K562 (cell line): ENCODE measurements around the gene CLTRN. TPM values are rescaled to one million over a fixed set of nuclear protein-coding genes. Genes with fewer than 3 reads are reported as not detected.
A peak's percentile ranks its signal among the peaks of the same experiment; 100 is the strongest.

Experiments
- BACH1 ChIP-seq: fragments of 200-800 bp; sonication (Bioruptor generic); IDR thresholded peaks from 2 replicates; pipeline ENCODE4 v1.6.1; 2016; ENCODE audit warnings: missing genetic modification characterization, missing compliant biosample characterization
- CCNT2 ChIP-seq: IDR thresholded peaks from 2 replicates; pipeline ENCODE4 v1.6.1; 2011; ENCODE audit warnings: borderline replicate concordance, low read depth, mild to moderate bottlenecking, moderate library complexity, mixed read lengths, low read length; ENCODE audit not compliant: insufficient read length; ENCODE audit errors: extremely low read depth
- FOXA1 ChIP-seq: fragments of 450-650 bp; IDR thresholded peaks from 2 replicates; pipeline ENCODE4 v1.6.1; 2016; ENCODE audit warnings: mild to moderate bottlenecking, borderline replicate concordance
- HDAC3 ChIP-seq: fragments of 450-650 bp; IDR thresholded peaks from 2 replicates; pipeline ENCODE4 v1.6.1; 2018; ENCODE audit warnings: borderline replicate concordance, mild to moderate bottlenecking, moderate library complexity; ENCODE audit not compliant: partially characterized antibody
- KAT8 ChIP-seq: fragments of 450-650 bp; IDR thresholded peaks from 2 replicates; pipeline ENCODE4 v1.6.1; 2016; ENCODE audit warnings: low read depth, mild to moderate bottlenecking
- KLF16 ChIP-seq: IDR thresholded peaks from 2 replicates; pipeline ENCODE4 v1.6.1; 2016; ENCODE audit warnings: antibody characterized with exemption
- NR1H2 ChIP-seq: sonication (generic); formaldehyde crosslinking; IDR thresholded peaks from 2 replicates; pipeline ENCODE4 v1.4.0; 2020; ENCODE audit warnings: mild to moderate bottlenecking, missing genetic modification reagents
- SAFB2 ChIP-seq: fragments of 200-400 bp; formaldehyde crosslinking; IDR thresholded peaks from 2 replicates; pipeline ENCODE4 v1.6.1; 2018; ENCODE audit warnings: borderline replicate concordance, low read length, low read depth, moderate library complexity; ENCODE audit not compliant: severe bottlenecking
- TBP ChIP-seq: optimal IDR thresholded peaks from 2 replicates; pipeline ENCODE3; 2011; ENCODE audit warnings: low read depth, low read length, improper control_type of control experiment
- TOE1 ChIP-seq, 2 experiments: fragments of 450-650 bp in 1 of 2; sonication (generic) in 1 of 2; formaldehyde crosslinking in 1 of 2; IDR thresholded peaks; 2 replicates each; pipeline versions ENCODE4 v1.7.1 to v1.8.0; 2016 to 2022; ENCODE audit warnings: borderline replicate concordance in 2 of 2, mild to moderate bottlenecking in 2 of 2, antibody characterized with exemption in 1 of 2, inconsistent platforms in 1 of 2, low read depth in 1 of 2, missing genetic modification reagents in 1 of 2, moderate library complexity in 1 of 2
- ZNF407 ChIP-seq: fragments of 450-650 bp; IDR thresholded peaks from 2 replicates; pipeline ENCODE4 v1.6.1; 2016; ENCODE audit warnings: low read depth
- polyA plus RNA-seq, 8 experiments: library from polyadenylated mRNA; depleted of rRNA in 4 of 8; stranded (reverse) in 5 of 8; unstranded in 3 of 8; fragments of >200 nt; fragmentation: Nextera tagmentation in 2 of 8; fragmentation: Illumina TruSeq in 1 of 8; extraction: Ambion mirVana in 2 of 8; extraction: Trizol in 1 of 8; gene quantifications; 2 replicates each; pipeline versions ENCODE4 v1.2.1 to v1.2.3, GENCODE V29; 2011 to 2014; ENCODE audit warnings: inconsistent platforms in 1 of 8, missing spikeins in 1 of 8
- total RNA-seq, 7 experiments: library from RNA; depleted of rRNA in 6 of 7; stranded (reverse); fragments of >200 nt in 6 of 7; fragmentation: Illumina TruSeq in 2 of 7; extraction: Trizol in 2 of 7; gene quantifications; 2 replicates each; pipeline versions ENCODE4 v1.2.1 to v1.2.3, GENCODE V29; 2011 to 2021; ENCODE audit warnings: low replicate concordance in 1 of 7
- TF ChIP-seq, protein P1 (sequence below), 3 experiments: fragments of 200-800 bp in 1 of 3; fragments of 250-450 bp in 1 of 3; fragments of 450-650 bp in 1 of 3; sonication (Bioruptor Pico) in 1 of 3; sonication (Bioruptor generic) in 1 of 3; formaldehyde crosslinking in 1 of 3; IDR thresholded peaks; 2 replicates each; pipeline versions ENCODE4 v1.6.1 to v1.8.0; 2016 to 2022; ENCODE audit warnings: mild to moderate bottlenecking in 2 of 3, missing genetic modification characterization in 2 of 3, missing compliant biosample characterization in 1 of 3, moderate library complexity in 1 of 3
- TF ChIP-seq, protein P2 (sequence below): IDR thresholded peaks from 3 replicates; pipeline ENCODE4 v1.6.1; 2011; ENCODE audit warnings: borderline replicate concordance, mild to moderate bottlenecking; ENCODE audit not compliant: insufficient read length, insufficient read depth

The CLTRN gene
- total and polyA plus RNA-seq, 9 of the 15 experiments (the other 6 are each of a cell fraction or from before 2014, with no cell fraction given) = 0.11 to 0.36 (median 0.18) TPM; not detected in 2

DNA sequence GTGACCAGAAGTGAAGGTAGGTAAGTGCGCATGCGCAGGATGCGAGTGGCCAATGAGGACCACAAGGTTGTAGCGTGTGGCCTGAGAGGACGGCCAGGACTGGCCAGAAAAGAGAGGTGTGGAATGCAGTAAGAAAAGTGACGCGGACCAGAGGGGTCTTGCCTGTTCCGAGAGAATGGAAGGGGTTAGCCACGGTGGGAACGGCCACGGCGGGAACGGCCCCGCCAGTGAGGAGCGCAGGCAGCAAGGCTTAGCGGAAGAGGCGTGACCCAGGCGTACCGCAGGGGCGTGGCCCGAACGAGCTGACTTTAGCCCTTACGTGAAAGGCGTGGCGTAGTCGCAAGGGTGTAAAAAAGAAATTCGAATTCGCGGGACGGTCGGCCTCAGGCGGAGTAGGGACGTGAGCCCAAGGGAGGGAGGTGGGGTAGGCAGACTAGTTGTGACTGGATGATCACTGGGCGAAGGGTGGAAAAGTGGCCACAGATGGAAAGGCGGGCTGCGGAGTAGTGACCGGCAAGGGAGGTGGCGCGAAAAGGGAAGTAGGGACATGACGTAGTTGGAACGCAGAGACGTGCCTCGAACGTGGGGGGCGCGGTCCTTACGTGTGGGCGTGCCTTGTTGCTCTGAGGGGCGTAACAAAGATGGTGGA, 10.4 kb upstream of the CLTRN start (continued):
- TF ChIP-seq ZNF407 (no peak), BACH1 (tag) (no peak), FOXA1 (no peak), TOE1 (IDR thresholded peaks at IDR 0.05; ENCODE audit: borderline replicate concordance) (no peak), TOE1 (CRISPR knock-in tag; IDR thresholded peaks at IDR 0.05; ENCODE audit: borderline replicate concordance, low read depth) (0 out of 2 replicates have a peak, but pooled peaks have one; percentile 54), KAT8 (no peak), NR1H2 (CRISPR knock-in tag) (peak; percentile 62; the same call in 1 of the 2 replicates), KLF16 (no peak), HDAC3 (peak; percentile 93), CCNT2 (no peak), TBP (no peak), SAFB2 (no peak)
- TF ChIP-seq, protein P1, sequence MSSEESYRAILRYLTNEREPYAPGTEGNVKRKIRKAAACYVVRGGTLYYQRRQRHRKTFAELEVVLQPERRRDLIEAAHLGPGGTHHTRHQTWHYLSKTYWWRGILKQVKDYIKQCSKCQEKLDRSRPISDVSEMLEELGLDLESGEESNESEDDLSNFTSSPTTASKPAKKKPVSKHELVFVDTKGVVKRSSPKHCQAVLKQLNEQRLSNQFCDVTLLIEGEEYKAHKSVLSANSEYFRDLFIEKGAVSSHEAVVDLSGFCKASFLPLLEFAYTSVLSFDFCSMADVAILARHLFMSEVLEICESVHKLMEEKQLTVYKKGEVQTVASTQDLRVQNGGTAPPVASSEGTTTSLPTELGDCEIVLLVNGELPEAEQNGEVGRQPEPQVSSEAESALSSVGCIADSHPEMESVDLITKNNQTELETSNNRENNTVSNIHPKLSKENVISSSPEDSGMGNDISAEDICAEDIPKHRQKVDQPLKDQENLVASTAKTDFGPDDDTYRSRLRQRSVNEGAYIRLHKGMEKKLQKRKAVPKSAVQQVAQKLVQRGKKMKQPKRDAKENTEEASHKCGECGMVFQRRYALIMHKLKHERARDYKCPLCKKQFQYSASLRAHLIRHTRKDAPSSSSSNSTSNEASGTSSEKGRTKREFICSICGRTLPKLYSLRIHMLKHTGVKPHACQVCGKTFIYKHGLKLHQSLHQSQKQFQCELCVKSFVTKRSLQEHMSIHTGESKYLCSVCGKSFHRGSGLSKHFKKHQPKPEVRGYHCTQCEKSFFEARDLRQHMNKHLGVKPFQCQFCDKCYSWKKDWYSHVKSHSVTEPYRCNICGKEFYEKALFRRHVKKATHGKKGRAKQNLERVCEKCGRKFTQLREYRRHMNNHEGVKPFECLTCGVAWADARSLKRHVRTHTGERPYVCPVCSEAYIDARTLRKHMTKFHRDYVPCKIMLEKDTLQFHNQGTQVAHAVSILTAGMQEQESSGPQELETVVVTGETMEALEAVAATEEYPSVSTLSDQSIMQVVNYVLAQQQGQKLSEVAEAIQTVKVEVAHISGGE (CRISPR knock-in tag; IDR thresholded peaks at IDR 0.05) = peak in 1 of 3 experiments; percentile 59; a peak in 1 of 6 replicates
- TF ChIP-seq, protein P2, sequence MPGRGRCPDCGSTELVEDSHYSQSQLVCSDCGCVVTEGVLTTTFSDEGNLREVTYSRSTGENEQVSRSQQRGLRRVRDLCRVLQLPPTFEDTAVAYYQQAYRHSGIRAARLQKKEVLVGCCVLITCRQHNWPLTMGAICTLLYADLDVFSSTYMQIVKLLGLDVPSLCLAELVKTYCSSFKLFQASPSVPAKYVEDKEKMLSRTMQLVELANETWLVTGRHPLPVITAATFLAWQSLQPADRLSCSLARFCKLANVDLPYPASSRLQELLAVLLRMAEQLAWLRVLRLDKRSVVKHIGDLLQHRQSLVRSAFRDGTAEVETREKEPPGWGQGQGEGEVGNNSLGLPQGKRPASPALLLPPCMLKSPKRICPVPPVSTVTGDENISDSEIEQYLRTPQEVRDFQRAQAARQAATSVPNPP = no peak
